HG03045 (cell line): ENCODE measurements around the gene GPR15LG.
"Not testable (repeated sequence)": the region's sequence is repeated elsewhere in the genome, so short reads cannot be mapped to it uniquely, and the experiment has no call there.

Experiments
- ATAC-seq: cut with Tn5 transposase; IDR thresholded peaks from one replicate; pipeline ENCODE4 v1.9.1; 2021; ENCODE audit warnings: mild to moderate bottlenecking, moderate library complexity; ENCODE audit not compliant: unreplicated experiment

The GPR15LG gene

GRCh38 chr10:84164442-84164841 lies 9.2 kb upstream of the GPR15LG start:
- ATAC-seq, result no peak

GRCh38 chr10:84166620-84167288 lies 6.8 kb upstream of the GPR15LG start:
- ATAC-seq, result peak; percentile 43

GRCh38 chr10:84167289-84167653 lies 6.3 kb upstream of the GPR15LG start:
- peak; percentile 5 for ATAC-seq

- ATAC-seq, result not testable (repeated sequence)
These were observed 5.2 kb upstream of the GPR15LG start for GRCh38 chr10:84168382-84168781.

GRCh38 chr10:84171237-84171636 lies 2.4 kb upstream of the GPR15LG start:
- not testable (repeated sequence) for ATAC-seq

- ATAC-seq, result peak; percentile 45
These were observed 1.7 kb upstream of the GPR15LG start for GRCh38 chr10:84171700-84172466.

GRCh38 chr10:84172467-84173356 lies 889 bp upstream of the GPR15LG start:
- ATAC-seq, result peak; percentile 60

GRCh38 chr10:84175436-84175835 lies 1.8 kb downstream of the GPR15LG start:
- no peak for ATAC-seq

GRCh38 chr10:84176351-84176750 lies 2.8 kb downstream of the GPR15LG start:
- ATAC-seq, result no peak

- no peak for ATAC-seq
These were observed 3.4 kb downstream of the GPR15LG start for GRCh38 chr10:84176836-84177474.

GRCh38 chr10:84177541-84178141 lies 4.0 kb downstream of the GPR15LG start:
- no peak for ATAC-seq

GRCh38 chr10:84178160-84178609 lies 4.6 kb downstream of the GPR15LG start:
- ATAC-seq, result no peak

- peak; percentile 92 for ATAC-seq
These were observed 5.6 kb downstream of the GPR15LG start for GRCh38 chr10:84179059-84179710.

GRCh38 chr10:84180386-84180785 lies 6.8 kb downstream of the GPR15LG start:
- not testable (repeated sequence) for ATAC-seq

- no peak for ATAC-seq
These were observed 8.0 kb downstream of the GPR15LG start for GRCh38 chr10:84181631-84182030.

GRCh38 chr10:84184517-84184916 lies 10.9 kb downstream of the GPR15LG start:
- ATAC-seq, result no peak

GRCh38 chr10:84185526-84186175 lies 12.1 kb downstream of the GPR15LG start:
- no peak for ATAC-seq

GRCh38 chr10:84188815-84189214 lies 15.2 kb downstream of the GPR15LG start:
- no peak for ATAC-seq

- ATAC-seq, result no peak
These were observed 17.0 kb downstream of the GPR15LG start for GRCh38 chr10:84190621-84191020.
